Head of caudate nucleus (tissue), 42 donors: ENCODE measurements around the gene AHSG.
"Not testable (repeated sequence)": the region's sequence is repeated elsewhere in the genome, so short reads cannot be mapped to it uniquely, and the experiment has no call there.

Experiments
- DNase-seq, 42 donors: peaks; one replicate each; pipeline versions ENCODE4 v3.0.0 to v3.0.0-alpha.2; 2020 to 2021; ENCODE audit warnings: mixed read lengths in 7 of 42
- intact Hi-C: fragments of 100-400 bp; cut with DNase I; formaldehyde crosslinking; loops from one replicate; pipeline ENCODE4 v1.15.0; 2022

Gene AHSG, protein sequence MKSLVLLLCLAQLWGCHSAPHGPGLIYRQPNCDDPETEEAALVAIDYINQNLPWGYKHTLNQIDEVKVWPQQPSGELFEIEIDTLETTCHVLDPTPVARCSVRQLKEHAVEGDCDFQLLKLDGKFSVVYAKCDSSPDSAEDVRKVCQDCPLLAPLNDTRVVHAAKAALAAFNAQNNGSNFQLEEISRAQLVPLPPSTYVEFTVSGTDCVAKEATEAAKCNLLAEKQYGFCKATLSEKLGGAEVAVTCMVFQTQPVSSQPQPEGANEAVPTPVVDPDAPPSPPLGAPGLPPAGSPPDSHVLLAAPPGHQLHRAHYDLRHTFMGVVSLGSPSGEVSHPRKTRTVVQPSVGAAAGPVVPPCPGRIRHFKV

DNA sequence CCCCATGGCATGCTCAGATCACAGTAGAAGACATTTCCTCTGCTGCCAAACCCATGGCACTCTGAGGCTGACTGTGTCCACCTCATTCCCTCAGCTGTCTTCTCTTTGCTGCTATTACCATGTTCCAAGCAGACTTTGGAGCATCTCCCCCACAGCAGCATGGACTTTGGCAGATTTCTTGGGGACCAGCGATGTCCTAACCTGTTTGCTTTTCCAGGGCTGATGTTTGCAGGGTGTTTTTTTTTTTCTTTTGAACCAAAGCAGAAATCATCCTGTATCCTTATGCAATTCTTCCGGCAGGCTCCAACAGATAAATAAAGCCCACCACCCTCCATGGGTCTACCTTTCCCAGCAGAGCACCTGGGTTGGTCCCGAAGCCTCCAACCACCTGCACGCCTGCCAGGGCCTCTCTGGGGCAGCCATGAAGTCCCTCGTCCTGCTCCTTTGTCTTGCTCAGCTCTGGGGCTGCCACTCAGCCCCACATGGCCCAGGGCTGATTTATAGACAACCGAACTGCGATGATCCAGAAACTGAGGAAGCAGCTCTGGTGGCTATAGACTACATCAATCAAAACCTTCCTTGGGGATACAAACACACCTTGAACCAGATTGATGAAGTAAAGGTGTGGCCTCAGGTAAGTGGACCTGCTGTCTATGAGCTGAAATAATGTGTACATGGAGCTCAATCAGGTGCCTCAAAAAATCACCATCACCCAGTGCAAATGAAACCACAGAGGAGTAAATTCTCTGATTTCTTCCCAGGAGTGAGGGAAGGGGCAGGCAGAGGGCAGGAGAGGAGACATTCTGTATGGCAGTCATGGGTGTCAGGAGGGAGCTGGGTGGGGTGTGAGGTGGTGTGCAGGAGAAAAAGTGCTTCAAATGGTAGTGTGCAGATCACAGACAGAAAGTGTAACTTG, at the start of gene AHSG:
Gene AHSG, plus strand, starts transcription at position 340 of the 916 bp plus-strand sequence. Its CDS starts 82 bp downstream, at position 422.
- intact Hi-C loops: no loop called here
- DNase-seq: no peak

DNA sequence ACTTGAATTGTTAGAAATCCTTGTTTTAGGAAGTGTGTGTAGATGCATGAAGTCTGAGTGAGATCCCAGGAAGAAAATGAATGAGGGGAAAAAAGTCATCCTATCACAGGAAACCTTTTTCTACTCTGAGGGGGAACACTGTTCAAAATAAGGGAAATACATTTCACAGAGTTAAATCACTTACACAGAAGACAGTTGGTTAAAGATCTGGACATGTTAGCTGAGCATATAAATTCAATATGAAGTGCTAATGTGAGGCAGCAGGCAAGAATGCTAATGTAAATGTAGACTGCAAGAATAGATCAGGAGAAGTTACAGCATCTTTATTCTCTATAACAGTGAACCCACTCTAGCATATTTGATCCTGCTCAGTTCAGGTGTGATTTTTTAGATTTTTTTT, 48.3 kb upstream of the AHSG start:
- intact Hi-C loops: no loop called here
- DNase-seq: no peak

DNA sequence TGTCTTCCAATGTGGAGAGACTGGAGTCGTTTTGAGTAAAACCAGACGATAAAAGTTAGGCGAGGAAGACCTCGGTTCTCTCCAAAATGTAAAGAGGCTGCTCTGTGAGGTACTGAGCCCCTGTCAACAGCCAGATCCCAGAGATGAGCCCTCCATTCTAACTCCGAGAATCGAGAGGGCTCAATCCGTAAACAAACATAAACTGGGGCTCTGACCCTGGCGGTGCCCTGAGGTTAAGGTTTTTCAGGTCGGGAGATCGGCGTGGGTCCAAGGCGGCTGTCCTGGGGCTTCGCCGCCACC, 46.1 kb upstream of the AHSG start:
- peak in 1 of 42 donors; percentile 8 for DNase-seq
- intact Hi-C loops: no loop called here

DNA sequence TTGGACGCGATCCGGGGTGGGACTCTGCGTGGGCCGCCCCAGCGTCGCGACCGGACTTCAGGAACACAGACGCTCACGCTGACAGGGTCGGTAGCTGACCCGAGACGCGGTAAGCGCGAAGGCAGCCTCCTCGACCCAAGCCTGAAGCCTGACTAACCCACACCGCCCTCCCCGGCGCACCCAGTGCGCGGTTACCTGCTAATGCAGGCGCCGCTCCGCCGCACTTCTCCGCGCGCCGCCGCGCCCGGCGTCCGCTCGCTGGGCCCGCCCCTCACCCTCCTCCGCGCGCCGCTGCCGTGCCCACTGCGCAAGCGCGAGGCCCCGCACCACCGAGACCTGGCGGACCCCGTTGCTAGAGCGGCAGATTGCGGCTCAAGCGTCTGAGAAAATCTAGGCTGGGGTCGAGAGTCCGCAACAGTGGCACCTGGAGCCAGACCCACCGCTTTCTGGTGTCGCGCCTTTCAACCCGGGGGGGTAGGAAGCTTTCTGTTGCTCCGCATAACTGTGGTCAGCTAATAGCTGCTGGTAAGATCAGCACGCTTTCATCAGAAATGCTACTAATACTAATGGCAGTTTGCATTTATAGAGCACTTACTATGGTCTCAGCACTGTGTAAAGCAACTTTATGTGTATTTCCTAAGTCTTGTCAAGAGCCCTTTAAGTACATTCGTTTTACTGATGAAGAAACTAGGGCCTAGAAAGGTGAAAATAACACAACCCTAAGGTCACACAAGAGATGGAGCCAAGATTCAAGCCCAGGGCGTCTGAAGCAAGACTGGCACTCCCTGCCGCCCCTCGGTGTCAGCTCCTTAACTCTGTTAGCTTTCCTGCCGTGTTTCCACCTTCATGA, 45.6 kb upstream of the AHSG start, which contains the start of gene TBCCD1:
Gene TBCCD1, minus strand, starts transcription at position 268 of the 850 bp plus-strand sequence. CDS start 3,010 bp downstream, outside the sequence.
- DNase-seq: peak; percentile 69 to 97 (median 92)
- intact Hi-C loops: no loop called here

DNA sequence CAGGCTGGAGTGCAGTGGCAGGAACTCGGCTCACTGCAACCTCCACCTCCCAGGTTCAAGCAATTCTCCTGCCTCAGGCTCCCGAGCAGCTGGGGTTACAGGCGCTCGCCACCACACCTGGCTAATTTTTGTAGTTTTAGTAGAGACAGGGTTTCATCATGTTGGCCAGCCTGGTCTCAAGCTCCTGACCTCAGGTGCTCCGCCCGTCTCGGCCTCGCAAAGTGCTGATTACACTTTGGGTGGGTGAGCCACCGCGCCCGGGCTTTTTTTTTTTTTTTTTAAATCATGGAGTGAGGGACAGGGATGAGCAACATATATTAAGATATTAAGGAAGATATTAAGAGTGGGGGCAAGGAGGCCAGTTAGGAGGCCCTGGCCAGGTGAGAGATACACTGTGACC, 43.5 kb upstream of the AHSG start:
- intact Hi-C loops, DNase-seq: not testable (repeated sequence)

DNA sequence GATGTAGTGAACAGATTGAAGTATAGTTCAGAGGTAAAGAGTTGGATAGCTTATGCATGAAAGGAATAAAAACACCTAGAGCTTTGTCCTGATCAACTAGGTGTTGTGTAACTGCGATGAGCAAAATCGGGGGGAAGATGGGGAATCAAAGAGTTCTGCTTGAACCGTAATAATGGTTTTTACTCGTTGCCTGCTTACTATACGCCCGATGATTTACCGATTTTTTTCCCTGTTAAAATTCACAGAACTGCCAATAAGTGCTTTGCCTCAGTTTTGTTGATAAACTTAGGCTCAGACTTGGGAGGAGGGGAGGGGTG, 43.1 kb upstream of the AHSG start:
- DNase-seq: no peak
- intact Hi-C loops: no loop called here

DNA sequence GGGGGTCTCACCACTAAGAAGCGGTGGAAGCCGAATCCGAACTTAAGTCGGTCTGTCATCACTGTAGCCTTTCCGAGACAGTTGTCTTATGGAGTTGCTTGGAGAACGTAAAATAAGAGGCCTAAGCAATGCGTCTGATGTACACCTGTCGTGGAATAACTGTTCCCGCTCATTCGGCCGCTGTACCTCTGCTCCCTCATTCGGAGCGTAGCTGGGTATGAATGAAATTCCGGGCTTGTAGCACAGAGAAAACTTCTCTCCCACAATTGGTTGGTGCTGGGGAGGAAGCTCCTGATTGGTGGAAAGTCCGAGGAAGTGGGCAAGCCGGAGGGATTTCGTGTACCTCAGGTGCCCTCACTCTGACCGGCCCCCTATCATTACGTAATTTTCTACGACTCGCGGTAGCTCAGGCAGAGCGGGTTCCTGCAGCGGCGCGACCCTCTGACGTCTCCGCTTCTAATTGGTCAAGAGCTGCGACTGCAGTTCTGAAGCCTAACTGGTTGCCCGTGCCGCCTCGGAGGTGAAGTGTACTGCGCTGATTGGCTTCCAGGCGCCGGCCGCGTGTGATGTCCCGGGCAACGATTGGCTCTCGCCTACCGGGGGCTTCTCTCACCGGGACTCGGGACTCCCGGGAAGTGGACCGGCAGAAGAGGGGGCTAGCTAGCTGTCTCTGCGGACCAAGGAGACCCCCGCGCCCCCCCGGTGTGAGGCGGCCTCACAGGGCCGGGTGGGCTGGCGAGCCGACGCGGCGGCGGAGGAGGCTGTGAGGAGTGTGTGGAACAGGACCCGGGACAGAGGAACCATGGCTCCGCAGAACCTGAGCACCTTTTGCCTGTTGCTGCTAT, 42.5 kb upstream of the AHSG start, which contains the start of gene DNAJB11:
Gene DNAJB11, plus strand, starts transcription at position 625 of the 845 bp plus-strand sequence. Its CDS starts 178 bp downstream, at position 803.
- intact Hi-C loops: no loop called here
- peak; percentile 99 to 100 (median 100) for DNase-seq

DNA sequence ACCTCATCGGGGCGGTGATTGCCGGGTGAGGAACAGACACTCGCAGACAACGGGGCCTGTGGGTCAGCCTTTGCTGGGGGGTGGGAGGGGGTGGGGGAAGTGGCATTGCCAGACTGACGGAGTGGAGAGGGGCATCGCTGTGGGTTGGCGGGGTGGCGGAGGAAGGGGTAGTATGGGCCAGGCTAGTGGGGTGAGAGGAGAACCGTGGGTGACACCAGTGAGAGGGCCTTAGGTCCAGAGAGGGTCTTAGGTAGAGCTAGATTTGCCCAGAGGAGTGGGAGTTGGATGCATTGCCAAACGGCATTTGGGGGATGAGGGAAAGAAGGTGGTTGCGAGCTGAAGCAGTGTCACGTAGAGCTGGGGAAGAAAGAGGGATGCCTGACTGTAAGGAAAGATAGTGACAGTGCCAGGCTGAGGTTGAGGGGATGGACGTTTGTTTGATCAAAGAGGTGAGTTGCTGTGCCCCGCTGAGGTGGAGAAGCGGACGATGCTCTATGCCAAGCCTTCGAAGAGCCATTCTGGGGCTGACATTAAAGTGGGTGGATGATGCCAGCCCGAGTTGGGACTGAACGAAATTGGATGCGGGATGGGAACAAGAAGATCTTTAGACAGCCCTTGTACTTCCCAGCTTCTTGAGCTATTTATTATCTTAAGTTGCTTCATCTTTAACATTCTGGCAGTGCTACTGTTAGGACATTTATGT, 41.8 kb upstream of the AHSG start:
- DNase-seq: no peak

DNA sequence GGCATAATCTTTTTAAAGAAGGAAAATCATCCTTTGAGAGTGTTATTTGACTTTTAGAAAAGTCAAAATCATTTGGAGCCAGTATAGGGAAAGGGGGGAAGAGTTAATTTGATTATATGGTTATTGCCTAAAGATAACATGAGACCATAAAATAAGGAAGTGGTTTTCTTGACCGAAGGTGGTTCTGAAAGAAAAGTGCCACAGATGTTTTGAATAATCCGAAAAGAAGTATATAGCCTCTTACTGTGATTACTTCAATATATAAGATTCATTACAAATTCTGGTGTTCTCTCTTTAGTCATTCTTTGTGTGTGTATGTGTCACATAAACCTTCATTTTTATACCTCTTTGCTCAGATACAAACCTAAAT, 41.2 kb upstream of the AHSG start:
- no peak for DNase-seq
- intact Hi-C loops: no loop called here

More for the DNA sequence above, 41.8 kb upstream of the AHSG start:
- intact Hi-C loops: no loop called here

DNA sequence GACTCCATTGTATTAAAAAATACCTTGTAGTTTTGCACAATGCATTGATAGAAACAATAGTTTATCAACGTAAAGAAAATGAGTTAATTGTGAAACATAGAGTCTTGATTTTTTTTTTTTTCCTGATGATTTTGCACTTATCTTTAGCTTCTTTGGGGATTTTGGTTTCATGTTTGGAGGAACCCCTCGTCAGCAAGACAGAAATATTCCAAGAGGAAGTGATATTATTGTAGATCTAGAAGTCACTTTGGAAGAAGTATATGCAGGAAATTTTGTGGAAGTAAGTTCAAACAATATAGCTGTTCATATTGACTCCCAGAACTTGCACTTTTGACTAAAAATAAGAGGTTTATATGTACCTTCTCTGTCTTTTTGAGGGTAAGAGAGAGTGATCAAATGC, 35.3 kb upstream of the AHSG start:
- DNase-seq: no peak
- intact Hi-C loops: no loop called here

DNA sequence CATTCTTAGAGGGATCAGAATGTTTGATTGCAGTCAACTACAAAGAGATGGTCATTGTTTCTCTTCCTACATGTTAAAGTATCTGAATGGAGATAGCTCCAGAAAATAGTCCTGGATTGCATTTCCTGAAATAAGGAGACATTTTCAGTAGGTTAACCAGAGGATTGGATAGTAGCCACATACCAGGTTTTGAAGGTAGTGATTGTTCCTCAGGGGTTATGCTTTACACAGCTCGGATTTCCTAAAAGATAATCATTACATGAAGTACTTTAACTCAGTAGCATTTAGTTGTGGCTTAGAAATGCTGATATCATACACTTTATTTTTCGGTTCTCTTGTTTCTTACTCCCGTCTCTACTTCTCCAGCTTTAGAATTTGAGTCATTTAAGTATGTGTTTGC, 32.1 kb upstream of the AHSG start:
- no peak for DNase-seq
- intact Hi-C loops: no loop called here

DNA sequence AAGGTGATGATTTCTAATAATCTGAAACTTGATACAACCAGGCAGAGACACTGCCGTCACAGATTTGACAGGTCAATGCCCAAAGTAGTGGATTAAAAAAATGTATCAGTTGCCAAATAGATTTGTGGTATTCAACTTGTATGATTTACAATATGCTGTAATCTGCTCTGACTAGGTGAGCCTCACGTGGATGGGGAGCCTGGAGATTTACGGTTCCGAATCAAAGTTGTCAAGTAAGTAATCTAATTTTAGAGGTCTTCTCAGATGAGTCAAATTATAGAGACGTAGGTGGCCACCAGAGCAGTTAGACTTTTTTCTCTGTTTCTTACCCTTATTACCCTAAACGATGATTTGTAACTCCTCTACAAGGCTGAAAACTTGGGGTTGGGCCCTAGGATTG, 30.3 kb upstream of the AHSG start:
- DNase-seq: peak in 32 of 42 donors; percentile 5 to 76 (median 54)
- intact Hi-C loops: no loop called here

DNA sequence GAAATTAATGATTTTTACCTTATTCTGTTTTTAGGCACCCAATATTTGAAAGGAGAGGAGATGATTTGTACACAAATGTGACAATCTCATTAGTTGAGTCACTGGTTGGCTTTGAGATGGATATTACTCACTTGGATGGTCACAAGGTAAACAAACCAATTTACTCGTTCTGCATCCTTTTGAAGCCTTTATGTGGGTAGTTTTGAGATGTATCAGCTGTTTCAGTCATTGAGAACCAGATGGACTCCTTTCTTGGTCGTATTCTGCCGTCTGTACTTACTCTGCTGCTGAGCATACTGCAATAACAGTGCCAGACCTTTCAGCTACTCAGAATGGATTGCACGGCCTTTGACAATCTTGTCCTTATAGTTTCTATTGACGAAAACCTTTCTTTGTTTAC, 29.0 kb upstream of the AHSG start:
- no peak for DNase-seq
- intact Hi-C loops: no loop called here

DNA sequence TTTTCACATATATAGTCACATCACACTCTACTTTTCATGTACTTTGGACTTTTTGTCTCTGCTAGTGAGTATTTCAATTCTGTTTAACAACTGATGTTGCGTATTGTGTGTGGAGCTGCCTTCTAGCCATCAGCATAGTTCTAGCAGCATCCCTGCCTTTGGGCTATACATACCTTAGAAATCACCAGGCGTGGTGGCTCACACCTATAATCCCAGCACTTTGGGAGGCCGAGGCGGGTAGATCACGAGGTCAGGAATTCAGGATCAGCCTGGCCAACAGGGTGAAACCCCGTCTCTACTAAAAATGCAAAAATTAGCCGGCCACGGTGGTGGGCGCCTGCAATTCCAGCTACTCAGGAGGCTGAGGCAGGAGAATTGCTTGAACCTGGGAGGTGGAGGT, 26.6 kb upstream of the AHSG start:
- intact Hi-C loops, DNase-seq: not testable (repeated sequence)

DNA sequence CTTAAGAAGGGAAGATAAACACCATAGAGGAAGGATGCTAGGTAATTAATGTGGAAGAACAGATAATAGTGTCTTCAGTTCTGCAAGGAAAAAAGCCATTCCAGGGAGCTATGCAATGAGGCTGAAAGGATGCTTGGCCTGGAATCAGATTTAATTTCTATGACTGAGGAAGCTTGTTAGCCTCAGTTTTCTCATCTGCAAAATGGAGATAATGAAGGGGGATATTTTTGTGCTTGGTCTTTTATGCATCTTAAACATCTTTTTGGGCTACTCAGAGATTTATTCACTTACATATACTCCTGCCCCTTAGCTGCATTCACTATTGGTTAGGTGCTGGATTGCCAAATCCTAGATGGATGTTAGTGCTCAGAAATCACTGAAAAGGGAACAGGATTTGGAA, 25.7 kb upstream of the AHSG start:
- DNase-seq: no peak
- intact Hi-C loops: no loop called here

DNA sequence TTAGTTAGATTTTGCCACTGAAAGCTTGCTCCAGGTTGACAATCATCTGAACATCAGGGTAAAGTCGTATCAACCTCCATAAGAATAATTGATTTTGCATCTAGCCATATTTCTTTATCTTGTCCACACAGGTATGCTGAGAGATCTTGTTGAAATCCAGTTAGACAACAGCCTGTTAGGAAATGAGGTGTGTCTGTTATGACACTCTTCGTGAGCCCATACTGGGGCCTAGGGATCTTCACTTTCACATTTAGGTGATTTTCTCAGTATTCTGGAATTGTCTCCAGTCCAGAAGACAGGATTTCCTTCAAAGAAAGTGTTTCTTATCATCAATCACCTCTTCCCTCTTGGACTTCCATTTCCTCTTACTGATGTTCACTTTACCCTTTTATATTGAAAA, 24.2 kb upstream of the AHSG start:
- intact Hi-C loops: no loop called here
- no peak for DNase-seq

DNA sequence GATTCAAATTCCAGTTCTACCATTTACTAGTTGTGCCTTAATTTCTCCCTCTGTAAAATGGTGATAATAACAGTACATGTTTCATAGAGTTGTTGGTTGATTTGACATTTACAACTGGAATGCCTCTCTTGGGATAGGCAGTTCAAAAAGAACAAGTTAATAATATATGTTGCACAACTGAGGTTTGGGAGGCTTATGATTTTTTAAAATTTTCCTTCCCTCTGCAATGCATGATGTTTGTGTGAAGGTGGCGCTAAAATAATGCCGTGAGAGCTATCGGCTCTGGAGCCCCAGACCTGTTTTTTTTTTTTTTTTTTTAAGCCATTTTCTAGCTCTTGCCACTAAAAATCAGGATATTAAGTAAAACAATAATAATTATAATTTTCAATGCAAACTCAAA, 23.7 kb upstream of the AHSG start:
- intact Hi-C loops: no loop called here
- no peak for DNase-seq
